Activated effector memory CD4-positive, alpha-beta T cell treated with anti-CD3 and anti-CD28 coated beads, Interleukin-2, amount 50 U/mL, for 16 hours (primary cell): ENCODE measurements around the gene LONRF2.

Experiments
- DNase-seq: peaks from one replicate; pipeline ENCODE4 v3.0.0-alpha.2; 2020

Gene LONRF2

DNA sequence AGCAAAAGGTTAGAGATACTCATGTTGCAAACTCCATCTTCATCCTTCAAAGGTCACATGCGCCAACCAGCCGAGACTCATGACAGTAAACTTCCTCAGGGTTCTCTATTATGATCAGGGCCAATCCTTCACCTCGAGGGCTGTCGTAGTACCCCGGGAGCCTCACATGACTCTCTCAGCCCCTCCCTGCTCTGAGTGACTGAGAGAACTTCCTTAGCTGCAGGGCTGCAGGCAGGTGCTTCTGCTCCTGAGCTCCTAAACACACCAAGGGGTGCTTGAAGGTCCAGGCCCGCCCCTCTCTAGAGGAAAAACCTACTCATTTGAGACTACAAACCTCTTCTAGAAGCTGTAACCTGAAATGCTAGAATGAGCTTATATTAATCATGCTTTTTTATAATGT lies 48.2 kb downstream of the LONRF2 start:
- DNase-seq = no peak

DNA sequence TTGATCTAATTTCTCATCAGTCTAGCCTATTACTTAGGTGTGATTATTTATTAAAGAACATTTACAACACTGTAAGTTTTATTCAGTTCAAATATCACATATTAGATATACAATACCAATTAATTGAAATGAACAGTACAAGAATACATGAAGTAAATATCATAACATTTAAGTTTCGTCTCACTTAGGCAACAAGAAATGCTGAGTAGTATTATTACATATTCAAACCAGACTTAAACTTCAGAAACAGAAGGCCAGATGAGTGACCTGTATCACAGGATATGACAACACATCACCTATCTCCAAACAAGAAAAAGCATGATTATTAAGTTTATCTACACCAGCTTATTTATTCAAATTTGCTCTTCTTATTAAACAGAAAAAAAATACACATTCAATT lies 48.9 kb downstream of the LONRF2 start:
- DNase-seq = no peak

DNA sequence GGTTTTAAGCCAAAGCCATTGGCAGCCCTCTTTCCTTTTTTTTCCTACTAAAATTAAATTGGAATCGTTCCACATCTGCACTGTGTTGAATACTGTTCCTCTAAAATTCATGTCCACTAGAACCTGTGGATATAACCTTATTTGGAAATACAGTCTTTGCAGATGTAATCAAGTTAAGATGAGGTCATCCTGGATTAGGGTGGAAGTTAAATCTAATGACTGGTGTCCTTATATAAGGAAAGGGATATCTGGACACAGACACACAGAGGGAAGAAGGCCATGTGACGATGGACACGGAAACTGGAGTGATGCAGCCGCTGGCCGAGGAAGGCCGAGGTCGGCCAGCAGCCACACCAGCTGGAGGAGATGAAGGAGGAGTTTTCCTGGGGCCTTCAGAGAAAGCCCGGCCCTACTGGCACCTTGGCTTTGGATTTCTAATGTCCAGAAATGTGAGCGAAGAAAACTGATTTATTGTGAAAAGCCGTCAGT lies 49.4 kb downstream of the LONRF2 start:
- no peak for DNase-seq

DNA sequence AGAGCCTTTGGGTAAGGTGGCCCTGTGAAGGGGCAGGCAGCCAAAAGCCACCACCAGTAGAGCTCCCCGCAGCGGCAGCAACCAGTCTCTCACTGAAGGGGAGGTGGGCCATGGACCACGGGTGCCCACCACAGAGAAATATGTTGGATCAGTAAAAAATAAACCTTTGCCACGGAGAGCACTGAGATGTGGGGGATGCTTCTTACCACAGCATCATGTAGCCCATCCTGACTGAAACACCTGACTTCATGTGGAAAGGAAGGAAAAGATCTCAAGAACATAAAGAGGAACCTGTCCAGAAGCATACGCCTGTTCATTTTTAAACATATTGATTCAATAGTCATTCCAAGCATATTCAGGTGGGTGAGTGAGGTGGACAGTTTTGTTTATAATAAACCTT lies 51.1 kb downstream of the LONRF2 start:
- no peak for DNase-seq

DNA sequence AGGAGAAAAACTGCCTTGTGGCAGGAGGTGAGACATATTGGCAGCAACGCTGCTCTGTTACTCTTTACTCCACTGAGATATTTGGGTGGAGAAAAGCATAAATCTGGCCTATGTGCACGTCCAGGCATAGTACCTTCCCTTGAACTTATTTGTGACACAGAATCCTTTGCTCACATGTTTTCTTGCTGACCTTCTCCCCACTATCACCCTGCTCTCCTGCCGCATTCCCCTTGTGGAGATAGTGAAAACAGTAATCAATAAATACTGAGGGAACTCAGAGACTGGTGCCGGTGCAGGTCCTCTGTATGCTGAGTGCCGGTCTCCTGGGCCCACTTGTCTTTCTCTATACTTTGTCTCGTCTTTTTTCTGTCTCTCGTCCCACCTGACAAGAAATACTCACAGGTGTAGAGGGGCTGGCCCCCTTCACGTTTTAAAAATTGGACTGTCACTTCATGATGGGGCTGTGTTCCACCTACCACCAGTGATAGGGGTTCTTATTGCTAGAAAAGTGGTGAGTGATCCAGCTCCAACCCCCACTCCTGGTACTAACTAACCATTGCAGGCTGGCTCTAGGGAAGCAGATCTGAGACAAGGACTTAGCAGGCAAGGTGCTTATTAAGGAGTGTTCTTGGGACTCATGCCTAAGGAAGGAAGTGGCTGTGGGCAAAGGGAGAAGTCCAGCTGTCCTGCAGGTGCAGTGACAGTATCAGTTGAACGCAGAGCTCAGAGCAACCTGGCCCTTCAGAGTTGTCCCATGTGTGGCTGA lies 51.7 kb downstream of the LONRF2 start:
- peak; percentile 16 for DNase-seq

DNA sequence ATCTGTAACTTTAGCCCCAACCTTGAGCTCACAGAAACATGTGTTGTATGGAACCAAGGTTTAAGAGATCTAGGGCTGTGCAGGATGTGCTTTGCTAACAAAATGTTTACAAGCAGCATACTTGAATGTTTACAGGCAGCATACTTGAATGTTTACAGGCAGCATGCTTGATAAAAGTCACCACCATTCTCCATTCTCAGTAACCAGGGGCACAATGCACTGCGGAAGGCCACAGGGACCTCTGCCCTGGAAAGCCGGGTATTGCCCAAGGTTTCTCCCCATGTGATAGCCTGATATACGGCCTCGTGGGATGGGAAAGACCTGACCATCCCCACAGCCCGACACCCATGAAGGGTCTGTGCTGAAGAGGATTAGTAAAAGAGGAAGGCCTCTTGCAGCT lies 52.4 kb downstream of the LONRF2 start:
- peak; percentile 49 for DNase-seq

DNA sequence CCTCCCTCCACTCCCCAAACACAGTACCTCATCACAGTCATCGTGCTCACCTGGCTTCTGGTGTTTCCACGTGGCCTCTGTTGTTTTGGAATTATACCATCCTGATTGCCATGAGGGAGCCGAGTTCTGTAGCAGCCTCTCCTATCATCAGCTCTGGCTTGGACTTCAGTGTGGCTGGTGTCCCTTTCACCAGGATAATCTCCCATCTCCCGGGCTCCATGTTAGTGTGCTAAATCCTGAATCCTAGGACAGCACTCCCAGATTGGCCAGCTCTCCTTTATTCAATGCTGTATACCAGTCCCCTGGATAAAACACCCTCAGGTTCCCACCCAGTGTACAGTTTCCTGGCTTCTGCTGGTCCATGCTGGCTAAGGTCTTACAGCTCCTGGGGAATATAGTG lies 53.3 kb downstream of the LONRF2 start:
- peak; percentile 25 for DNase-seq

GRCh38 chr2:100267751-100268150 lies 54.5 kb downstream of the LONRF2 start:
- no peak for DNase-seq

DNA sequence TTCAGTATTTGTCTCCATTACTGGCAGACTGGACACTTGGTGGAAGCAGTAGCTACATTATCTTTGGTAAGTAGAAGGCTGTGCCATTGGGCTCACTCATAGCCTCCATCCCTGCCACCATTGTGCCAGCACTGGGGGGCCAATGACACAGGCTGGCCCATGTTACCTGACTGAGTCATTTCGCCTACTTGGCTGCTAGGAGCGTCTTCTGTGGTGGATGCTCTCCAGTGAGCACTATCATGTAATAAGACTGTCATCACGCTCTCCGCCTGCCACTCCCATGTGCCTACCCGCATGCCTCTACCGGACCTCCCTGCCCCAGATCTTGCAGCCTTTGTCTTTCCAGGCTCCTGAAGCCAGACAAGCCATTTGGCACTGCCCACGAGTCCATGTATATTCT lies 56.2 kb downstream of the LONRF2 start:
- DNase-seq = peak; percentile 50

- peak; percentile 45 for DNase-seq
These were observed 57.1 kb downstream of the LONRF2 start for GRCh38 chr2:100265226-100265625.

DNA sequence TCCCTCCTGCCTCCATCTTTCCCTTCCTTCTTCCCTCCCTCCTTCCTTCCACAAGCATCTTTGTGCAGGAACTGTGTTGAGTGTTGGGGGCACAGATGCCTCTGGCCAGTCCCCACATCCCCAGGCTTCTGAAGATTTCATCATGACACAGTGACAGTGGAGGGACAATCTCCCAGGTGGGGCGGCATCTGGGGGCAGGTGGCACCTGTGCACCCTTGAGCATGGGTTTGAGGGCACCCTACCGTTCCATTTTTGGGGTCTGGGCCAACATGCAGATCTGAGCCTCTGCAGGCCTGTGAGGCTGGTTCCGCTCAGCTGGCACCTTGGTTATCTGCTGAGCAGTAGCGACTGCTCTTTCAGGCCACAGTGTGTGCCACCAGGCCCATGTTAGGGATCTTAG lies 57.6 kb downstream of the LONRF2 start:
- DNase-seq = peak; percentile 54

DNA sequence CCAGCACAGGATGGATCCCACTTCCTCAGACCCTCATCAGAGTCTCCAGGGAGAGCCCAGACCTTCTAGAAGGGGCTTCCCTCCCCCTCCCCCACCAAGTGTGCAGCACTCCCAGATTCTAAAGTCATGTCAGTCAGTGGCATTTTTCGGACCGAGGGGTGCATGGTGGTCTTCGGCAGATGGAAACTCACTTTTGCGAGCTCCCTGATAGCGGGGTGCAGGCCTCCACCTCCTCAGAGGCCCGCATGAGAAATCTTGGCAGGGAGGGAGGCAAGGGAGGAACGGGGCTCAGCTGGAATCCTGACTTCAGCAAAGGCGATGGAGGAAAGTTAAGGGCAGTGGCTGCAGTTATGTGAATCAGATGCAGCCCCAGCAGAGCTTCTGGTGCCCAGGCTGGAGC lies 58.2 kb downstream of the LONRF2 start:
- DNase-seq = peak; percentile 43

DNA sequence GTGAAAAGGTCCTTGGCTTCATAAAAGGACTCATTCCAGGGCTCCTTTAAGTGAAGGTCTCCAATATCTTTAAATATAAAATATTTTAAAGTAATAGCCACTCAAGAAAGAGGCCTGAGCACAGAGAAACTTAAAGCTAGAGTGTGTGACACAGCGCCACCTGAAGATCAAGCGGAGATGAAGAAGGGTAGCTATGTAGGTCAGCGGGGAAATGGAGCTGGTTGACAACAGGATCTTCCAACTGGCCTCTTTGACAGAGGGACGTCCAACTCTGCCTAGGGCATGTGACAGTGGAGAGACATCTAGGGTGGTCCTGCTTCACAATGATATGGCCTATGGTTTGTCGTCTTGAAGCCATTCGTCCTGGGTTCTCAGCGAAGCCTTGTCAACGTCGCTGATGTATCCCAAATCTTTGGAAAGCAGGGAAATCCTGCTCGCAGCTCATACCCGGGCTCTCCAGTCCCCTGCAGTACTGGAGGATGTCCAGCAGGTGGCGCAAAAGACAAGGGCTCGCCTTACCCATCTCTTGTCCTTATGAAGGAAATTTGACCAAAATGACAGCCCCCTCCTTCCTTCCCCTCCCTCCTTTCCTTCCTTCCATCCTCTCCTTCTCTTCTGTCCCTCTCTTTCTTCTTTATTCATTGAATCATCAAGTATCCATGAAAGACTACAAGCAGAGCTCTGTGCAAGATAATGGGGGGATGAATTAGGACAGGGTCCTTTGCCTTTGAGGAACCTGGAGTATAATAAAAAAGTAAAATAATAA lies 59.6 kb downstream of the LONRF2 start:
- peak; percentile 84 for DNase-seq

DNA sequence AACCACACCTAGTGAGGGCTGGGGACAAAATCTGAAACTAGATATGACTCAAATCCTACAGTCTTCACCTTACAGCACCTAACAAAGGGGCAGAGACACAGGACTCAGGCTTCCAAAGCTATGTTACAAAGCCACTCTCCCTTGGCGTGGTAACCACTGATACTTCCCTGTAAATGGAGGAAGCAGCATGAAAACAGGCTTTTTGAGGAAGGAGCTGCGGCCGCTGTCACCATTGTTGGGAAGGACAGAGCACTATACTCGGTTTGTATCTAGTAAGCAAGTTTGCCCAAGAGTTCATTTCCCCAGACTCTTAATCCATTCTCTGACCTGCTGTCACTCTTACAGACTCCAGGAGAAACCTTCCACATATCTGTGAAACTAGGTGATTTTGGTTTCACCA lies 60.3 kb downstream of the LONRF2 start:
- DNase-seq = peak; percentile 16

- peak; percentile 61 for DNase-seq
These were observed 61.3 kb downstream of the LONRF2 start for GRCh38 chr2:100260712-100261620.

DNA sequence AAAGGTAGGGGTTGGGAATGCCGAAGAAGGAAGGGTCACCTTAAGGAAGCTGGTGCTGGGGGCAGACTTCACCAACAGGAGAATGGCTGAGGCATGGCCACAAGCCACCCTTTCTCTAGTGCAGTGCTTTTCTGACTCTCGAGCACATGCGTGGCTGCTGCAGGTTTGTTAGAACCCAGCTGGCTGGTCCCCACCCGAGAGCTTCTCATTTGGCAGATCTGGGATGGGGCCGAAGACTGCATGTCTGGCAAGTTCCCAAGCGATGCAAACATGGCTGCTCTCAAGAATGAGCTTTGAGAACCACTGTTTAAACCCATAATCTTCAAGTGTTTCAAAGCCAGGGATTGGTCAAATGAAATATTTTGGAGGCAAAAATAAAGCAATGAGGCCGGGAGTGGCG lies 63.2 kb downstream of the LONRF2 start:
- DNase-seq = peak; percentile 14

DNA sequence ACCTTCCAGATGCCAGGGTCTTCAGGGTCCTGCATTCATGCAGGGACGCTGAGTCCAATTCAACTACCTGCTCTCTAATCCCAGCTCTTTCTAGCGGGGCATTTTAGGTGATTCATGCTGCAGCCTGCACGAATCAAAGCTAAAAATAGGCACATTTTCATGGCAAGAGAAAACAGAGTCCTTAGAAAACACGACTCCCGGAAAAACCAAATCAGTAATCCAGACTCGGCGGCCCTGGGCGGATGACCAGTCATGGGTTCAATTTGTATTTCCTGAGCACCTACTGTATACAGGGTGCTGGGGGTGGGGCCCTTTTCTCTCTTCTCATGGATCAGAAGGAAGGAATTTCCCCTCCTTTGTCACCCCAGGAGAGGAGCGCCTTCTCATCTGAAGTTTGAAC lies 64.4 kb downstream of the LONRF2 start:
- DNase-seq = no peak

GRCh38 chr2:100256849-100257248 lies 65.5 kb downstream of the LONRF2 start:
- no peak for DNase-seq

DNA sequence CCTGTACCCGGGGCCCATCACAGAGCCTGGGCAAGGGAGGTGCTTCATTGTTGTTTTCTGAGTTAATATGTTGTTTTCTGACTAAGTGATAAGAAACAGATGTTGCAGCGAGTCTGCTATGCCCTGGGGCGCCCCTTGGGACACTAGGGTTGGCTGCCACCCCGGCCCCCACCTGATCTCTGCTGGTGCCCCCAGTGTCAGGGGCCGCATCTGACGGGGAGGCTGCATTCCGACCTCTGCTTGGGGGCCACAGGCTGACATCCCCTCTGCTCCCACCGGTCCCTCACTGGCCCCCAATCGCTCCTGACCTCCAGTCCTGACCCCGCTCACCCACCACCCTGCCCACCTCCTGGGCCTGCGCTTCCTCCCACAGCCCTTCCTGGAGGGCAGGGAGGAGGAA lies 65.9 kb downstream of the LONRF2 start:
- peak; percentile 44 for DNase-seq

GRCh38 chr2:100254646-100255210 lies 67.6 kb downstream of the LONRF2 start:
- no peak for DNase-seq

GRCh38 chr2:100253786-100254185 lies 68.5 kb downstream of the LONRF2 start:
- no peak for DNase-seq

DNA sequence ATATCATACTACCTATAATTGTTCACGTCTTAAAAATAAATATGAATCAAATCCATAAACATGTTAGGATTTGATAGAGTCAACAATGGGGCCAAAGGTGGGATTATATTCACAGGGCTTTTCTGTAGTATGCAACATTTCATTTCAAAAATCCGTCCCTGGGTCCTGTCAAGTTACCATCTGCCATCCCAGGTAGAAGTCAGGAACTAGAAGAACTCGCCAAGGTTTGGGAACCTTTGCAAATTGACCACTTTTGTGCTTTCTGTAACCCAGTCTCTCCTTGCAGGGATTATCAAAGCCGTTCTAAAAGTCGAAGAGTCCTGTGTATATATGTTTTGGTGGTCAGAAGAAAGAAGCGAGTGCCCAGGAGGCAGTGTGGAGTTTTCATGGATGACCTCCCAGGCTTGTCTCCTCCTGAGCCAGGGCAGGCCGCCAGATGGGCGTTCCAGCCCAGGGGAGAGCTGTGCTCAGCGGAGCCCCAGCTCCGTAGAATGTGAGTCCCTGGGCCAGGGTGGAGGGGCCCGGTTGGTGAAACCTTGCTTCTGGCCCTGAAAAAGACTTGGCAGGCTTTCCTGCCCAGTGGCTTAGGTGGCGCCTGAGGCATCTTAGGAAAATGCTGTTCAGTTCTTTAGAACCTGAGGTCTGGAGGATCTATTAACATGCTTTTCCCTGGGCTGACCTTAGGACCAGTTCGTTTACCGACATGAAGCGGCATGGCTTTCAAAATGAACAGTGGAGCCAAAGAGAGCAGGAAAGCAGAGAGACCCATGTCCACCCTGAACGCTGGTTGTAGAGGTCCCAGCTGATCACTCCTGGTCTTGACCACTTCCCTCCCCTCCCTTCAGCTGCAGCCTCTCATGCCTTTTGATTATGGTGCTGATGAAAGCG lies 69.2 kb downstream of the LONRF2 start:
- peak; percentile 30 for DNase-seq
